NCI-H2107 treated with DMSO at 0.1 percent for 48 hours (cell line): ENCODE data around the gene PLAAT4.
A peak's percentile ranks its signal among the peaks of the same experiment; 100 is the strongest.
"Not testable (repeated sequence)": the region's sequence is repeated elsewhere in the genome, so short reads cannot be mapped to it uniquely, and the experiment has no call there.

Experiments used
- DNase-seq: peaks from one replicate; lab custom pipeline; 2025; ENCODE audit not compliant: unreplicated experiment; lab: John Stamatoyannopoulos, UW

PLAAT4 gene

GRCh38 chr11:63564784-63565350 lies 28.3 kb downstream of the PLAAT4 start:
- DNase-seq: no peak

- DNase-seq: peak; percentile 39
These were observed 30.6 kb downstream of the PLAAT4 start for GRCh38 chr11:63567044-63567840.

- DNase-seq: no peak
These were observed 33.0 kb downstream of the PLAAT4 start for GRCh38 chr11:63569570-63569969.

DNA sequence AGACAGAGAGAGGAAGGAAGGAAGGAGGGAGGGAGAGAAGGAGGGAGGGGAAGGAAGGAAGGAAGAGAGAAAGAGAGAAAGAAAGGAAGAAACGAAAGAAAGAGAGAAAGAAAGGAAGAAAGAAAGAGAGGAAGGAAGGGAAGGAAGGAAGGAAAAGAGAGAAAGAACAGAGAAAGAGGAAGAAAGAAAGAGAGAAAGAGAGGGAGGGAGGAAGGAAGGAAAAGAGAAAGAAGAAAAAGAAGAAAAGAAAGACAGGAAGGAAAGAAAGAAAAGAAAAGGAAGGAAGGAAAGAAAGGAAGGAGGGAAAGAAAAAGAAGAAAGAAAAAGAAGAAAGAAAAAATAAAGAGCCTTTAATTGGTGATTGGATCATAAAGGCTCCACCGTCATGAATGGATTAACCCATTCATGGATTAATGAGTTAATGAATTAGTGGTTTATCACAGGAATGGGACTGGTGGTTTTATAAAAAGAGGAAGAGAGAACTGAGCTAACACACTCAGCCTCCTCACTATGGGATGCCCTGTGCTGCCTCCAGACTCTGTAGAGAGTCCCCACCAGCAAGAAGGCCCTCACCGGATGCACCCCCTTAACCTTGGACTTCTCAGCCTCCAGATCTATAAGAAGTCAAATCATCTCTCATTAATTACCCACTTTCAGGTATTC lies 35.5 kb downstream of the PLAAT4 start:
- DNase-seq: no peak

DNA sequence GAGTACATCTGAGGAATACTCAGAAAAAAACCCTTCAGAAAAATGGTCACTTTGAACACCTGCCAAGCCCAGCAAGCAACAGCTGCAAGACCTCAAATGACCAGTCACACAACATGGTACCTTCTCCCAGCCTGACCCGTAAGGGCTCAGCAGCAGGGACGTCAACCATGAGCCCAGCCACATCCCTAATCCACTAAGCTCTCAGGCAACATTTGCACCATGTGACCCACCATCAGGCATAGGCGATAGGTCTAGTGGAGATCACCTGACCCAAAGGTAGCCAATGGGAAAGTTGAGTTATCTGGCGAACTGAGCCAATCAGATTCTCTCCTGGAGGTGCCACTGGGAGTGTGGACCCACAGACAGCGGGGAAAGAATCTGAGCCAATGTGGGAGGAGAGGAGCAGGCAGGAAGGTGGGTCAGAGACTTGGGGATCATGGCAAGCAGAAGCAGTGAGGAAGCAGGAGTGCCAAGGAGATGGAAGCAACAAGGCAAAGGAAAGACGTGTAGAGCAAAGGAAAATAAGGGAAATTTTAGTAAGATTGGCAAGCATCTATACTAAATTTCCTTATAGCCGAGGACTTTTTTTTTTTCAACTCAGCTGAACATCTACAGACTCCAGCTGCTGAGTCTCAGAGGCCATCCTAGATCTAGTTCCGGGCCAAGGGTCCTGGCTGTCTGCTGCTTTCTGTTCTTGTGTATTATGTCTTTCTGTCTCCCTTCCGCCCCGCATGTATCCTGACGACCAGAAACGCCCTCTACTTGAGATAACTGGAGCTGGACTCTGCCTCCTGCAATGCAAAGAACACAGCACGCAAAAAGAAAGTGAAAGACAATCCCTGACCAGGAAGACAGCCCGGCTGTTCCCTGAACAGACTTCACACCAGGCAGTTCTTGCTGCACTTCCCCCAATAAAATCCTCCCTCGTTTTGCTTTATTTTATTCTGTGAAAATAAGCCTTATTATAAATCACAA lies 37.6 kb downstream of the PLAAT4 start:
- DNase-seq: peak; percentile 17

DNA sequence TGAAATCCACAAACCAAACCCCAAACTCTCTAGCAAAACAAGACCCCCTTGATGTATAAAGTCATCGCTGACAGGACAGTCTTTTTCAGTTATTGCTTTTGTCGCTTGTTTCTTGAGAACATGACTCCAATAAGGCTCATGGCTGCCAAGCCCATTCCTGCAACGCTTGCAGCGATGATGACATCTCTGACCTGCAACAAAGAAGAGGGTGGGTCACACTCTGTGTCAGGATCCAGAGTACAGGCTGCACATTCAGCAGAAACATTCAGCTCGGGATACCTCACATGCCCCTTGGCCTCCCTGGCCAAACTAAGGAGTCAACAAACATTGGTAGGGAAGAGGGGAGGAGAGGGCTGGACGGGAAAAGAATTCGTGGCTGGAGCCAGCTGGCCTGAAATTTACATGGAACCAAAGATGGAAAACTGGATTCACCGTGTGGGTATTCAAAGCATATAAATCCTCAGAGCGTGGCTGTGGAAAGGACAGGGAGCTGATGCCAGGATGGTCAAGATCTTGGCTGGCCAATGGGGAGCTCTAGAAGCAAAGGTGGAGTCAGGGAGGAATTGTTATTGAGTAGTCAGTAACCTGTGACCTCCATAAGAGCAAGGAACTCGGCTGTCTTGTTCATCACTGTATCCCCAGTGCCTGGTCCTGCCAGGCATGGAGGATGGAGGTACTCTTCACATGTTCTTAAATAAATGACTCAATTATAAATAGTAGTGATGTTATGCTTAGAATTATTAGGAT lies 38.4 kb downstream of the PLAAT4 start:
- DNase-seq: no peak

DNA sequence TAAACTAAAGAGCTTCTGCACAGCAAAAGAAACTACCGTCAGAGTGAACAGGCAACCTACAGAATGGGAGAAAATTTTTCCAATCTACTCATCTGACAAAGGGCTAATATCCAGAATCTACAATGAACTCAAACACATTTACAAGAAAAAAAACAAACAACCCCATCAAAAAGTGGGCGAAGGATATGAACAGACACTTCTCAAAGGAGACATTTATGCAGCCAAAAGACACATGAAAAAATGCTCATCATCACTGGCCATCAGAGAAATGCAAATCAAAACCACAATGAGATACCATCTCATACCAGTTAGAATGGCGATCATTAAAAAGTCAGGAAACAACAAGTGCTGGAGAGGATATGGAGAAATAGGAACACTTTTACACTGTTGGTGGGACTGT lies 42.3 kb downstream of the PLAAT4 start:
- DNase-seq: not testable (repeated sequence)

GRCh38 chr11:63581224-63581623 lies 44.6 kb downstream of the PLAAT4 start:
- DNase-seq: not testable (repeated sequence)

- no peak for DNase-seq
These were observed 46.7 kb downstream of the PLAAT4 start for GRCh38 chr11:63583357-63583677.

DNA sequence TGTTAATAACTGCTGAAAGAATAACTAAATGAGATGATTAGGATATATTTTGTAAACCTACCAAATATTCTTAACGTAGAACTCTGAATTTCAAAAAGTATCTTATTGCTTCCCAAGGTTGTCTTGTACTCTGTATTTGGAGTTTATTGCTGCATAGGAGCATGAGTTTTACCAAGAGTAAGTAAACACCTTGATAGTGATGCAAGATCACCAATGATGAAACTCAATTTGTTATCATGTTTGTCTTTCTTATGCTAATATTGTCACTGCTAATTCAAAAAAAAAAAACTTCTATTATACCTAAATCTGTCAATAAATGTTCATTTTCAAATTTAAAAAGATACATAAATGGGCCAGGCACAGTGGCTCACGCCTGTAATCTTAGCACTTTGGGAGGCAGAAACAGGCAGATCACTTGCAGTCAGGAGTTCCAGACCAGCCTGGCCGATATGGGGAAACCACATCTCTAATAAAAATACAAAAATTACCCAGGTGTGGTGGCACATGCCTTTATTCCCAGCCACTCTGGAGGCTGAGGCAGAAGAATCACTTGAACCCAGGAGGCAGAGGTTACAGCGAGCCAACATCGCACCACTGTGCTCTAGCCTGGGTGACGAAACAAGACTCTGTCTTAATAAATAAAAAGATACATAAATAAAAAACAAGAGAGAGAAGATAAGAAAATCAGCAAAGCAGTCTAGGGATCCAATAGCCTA lies 50.0 kb downstream of the PLAAT4 start:
- no peak for DNase-seq

DNA sequence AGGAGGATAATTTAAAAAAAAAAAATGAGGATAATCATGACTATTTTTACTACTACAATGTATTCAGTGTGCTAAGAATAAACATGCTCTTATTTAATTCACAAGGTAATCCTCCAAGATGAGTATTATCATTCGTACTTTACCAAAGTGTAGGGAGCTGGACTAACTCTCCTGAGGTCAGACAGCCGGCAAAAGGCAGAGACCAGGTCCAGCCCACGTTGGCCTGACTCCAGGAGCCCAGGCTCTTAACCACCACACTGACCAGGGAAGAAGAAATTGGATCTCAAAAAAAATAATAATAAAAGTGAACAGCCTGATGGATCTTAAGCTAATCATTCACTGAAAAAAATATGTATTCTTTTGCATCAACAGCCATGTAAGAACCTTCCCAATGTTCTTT lies 52.4 kb downstream of the PLAAT4 start:
- DNase-seq: no peak

DNA sequence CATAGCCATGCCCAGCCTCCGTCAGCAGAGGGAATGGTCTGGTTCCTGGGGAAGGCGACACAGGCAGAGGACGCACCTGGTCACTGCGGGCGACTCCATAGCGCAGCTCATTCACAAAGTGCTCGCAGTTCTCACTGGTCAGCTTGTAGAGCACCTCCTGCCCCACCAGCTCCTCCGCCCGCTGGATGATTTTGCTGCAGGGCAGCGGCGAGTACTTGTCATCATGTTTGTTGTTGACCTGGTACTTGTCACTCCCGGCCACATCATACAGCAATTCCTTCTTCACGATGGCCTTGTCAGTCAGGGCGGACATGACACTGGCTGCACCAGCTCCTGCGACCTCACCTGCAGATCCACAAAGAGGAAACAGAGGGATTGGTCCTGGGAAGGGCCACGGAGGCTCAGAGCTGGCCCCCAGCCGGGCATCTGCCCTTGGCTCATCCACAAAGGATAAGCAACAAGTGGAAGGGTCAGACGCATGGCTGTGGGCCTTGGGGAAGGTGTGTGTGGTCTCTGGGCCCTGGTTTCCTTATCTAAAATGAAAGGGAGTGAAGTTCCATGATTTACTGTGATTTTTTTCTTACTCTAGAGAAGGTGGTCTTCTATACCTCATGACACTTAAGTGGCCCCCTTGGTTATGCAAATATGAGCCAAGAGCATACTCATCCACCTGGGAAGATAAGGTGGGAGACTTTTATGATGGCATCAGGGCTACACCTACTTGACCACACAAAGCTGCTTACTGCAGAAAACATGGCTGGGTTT lies 53.6 kb downstream of the PLAAT4 start:
- no peak for DNase-seq

DNA sequence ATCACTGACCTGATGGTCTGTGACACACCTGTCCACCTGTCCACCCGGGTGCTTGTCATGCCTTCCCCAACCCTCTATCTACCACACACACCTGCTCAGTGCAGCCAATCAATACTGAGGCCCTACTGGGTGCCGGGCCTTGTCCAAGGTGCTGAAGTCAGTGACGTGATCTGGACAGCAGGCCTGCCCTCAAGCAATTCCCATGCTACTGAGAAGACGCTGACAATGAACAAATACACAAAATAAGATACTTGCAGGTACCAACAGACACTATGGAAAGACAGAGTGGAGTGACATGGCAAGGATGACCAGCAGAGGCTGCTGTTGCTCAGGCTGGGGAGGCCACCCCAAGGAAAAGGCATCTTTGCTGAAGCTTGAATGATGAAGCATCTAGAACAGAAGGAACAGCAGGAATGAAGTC lies 56.4 kb downstream of the PLAAT4 start:
- peak; percentile 21 for DNase-seq

- no peak for DNase-seq
These were observed 58.7 kb downstream of the PLAAT4 start for GRCh38 chr11:63595296-63595695.
